Right lobe of liver (tissue), 6 donors: ENCODE measurements around the gene YTHDF1. TPM values are rescaled to one million over a fixed set of nuclear protein-coding genes. Genes with fewer than 3 reads are reported as not detected.

ENCODE experiments used
- ATAC-seq, 4 donors: fragments of 200-7000 bp; cut with Tn5 transposase; one replicate each; pipeline ENCODE4 v1.9.1; 2020; ENCODE audit warnings: mild to moderate bottlenecking in 4 of 4, moderate library complexity in 4 of 4
- DNase-seq, 3 donors: peaks; one replicate each; pipeline ENCODE4 v3.0.0-alpha.2; 2020
- H3K27ac ChIP-seq, 3 donors: fragments of 200-600 bp; one replicate each; pipeline ENCODE4 v1.8.0; 2022
- H3K27me3 ChIP-seq, 2 donors: fragments of 200-600 bp; one replicate each; pipeline ENCODE4 v1.8.0; 2022
- H3K36me3 ChIP-seq, 4 donors: fragments of 200-600 bp; sonication (generic) in 1 of 4; one replicate each; pipeline versions ENCODE4 v1.5.1 to v1.8.0; 2017 to 2022; ENCODE audit warnings: control low read depth in 1 of 4
- H3K4me1 ChIP-seq, 4 donors: fragments of 200-600 bp; sonication (generic) in 1 of 4; one replicate each; pipeline versions ENCODE4 v1.5.1 to v1.8.0; 2017 to 2022; ENCODE audit warnings: control low read depth in 1 of 4
- H3K4me3 ChIP-seq, 3 donors: fragments of 200-600 bp; one replicate each; pipeline ENCODE4 v1.8.0; 2022
- H3K9me3 ChIP-seq, 4 donors: fragments of 200-600 bp; sonication (generic) in 1 of 4; one replicate each; pipeline versions ENCODE4 v1.5.1 to v1.8.0; 2017 to 2022; ENCODE audit warnings: control low read depth in 1 of 4
- CTCF ChIP-seq, 4 donors: fragments of 200-600 bp in 3 of 4; fragments of 450-650 bp in 1 of 4; IDR thresholded peaks; one replicate each; pipeline versions ENCODE4 v1.5.1 to v1.8.0; 2016 to 2022; ENCODE audit warnings: antibody characterized with exemption in 4 of 4, mild to moderate bottlenecking in 2 of 4
- POLR2A ChIP-seq: fragments of 450-650 bp; IDR thresholded peaks from one replicate; pipeline ENCODE4 v1.6.1; 2017; ENCODE audit warnings: antibody characterized with exemption, mild to moderate bottlenecking
- WGBS: methylation state at CpG from one replicate; pipeline ENCODE4 v1.1.6; 2018; ENCODE audit warnings: low coverage, low lambda C conversion rate; ENCODE audit not compliant: insufficient coverage; ENCODE audit errors: missing lambda C conversion rate; 5-methylcytosine and 5-hydroxymethylcytosine counted together
- intact Hi-C, 2 donors: fragments of 100-400 bp; cut with DNase I; formaldehyde crosslinking; loops; one replicate each; pipeline versions ENCODE4 v1.11.2 to v1.14.1; 2022
- total RNA-seq, 6 experiments: library from RNA; depleted of rRNA in 2 of 6; stranded (reverse); fragments of >200 nt in 2 of 6; fragmentation: NEBNext Ultra II Directional in 3 of 6; extraction: Animal tissue kit (Norgen Biotek cat#: 25700) in 3 of 6; gene quantifications; one replicate each; pipeline versions ENCODE4 v1.1.0 to v1.2.4, GENCODE V29; 2016 to 2023
- donor health status: DM: no; HTN: yes; CAD: no.
- donor health status: DM: no; HTN: no; CAD: no.
- donor health status: DM: no; HTN: no; CAD: no.
- donor health status: DM: no; HTN: yes; CAD: no.
- donor health status: DM: no; HTN: yes; CAD: no.

YTHDF1 gene
- total RNA-seq, 6 experiments from 2014 or later = 16.4 to 23.6 (median 21.1) TPM

DNA sequence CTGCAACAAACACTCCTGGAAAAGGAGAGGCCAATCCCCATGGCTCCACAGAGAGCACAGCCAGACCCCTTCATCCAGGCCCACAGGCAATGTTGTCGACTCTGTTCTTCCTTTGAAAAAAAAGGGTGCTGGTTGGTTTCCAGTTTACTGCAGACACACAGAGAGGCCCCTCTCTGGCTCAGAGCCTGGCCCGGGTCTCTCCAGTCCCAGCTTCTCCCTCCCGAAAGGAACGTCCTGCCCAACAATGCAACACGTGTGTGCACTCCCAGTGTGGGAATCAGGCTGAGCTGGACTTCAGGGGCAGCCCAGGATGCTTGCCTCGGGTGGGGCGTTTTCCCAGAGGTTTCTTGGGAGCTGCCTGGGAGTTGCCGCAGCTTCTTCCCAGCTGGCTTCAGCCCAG is 42.9 kb upstream of the YTHDF1 start:
- Histone ChIP-seq H3K36me3 (no peaks in the 10 kb centered on the region), H3K9me3 (no peaks in the 10 kb centered on the region), H3K4me3 (no peak overlapping the region), H3K27ac (no peak overlapping the region), H3K4me1 (no peaks in the 10 kb centered on the region), H3K27me3 (peaks cover 0 to 9% of the 10 kb centered on the region in 2 donors)
- intact Hi-C loops = no loop called here
- WGBS = 82% methylated on average over 3 of the region's 8 CpGs
- ATAC-seq = no peak
- DNase-seq = no peak
- TF ChIP-seq CTCF (IDR thresholded peaks at IDR 0.05) (no peak), POLR2A (no peak)

- H3K9me3 ChIP-seq = no peaks in the 10 kb centered on the region
- TF ChIP-seq POLR2A (no peak), CTCF (IDR thresholded peaks at IDR 0.05) (no peak)
- DNase-seq (no peak), ATAC-seq (no peak)
- 79% methylated on average over 10 of the region's 13 CpGs for WGBS
- peaks cover 0 to 9% of the 10 kb centered on the region in 2 donors for H3K27me3 ChIP-seq
- H3K4me3 ChIP-seq = no peak overlapping the region
- H3K27ac ChIP-seq = no peak overlapping the region
- no peaks in the 10 kb centered on the region for H3K4me1 ChIP-seq
- H3K36me3 ChIP-seq = no peaks in the 10 kb centered on the region
- intact Hi-C loops = no loop called here
These were observed 41.7 kb upstream of the YTHDF1 start for GRCh38 chr20:63257629-63258028.

GRCh38 chr20:63256954-63257353 is 41.0 kb upstream of the YTHDF1 start:
- no peak for ATAC-seq
- intact Hi-C loops = no loop called here
- no peak for DNase-seq
- WGBS = 70% methylated on average over 4 of the region's 4 CpGs
- no peak overlapping the region for H3K27ac ChIP-seq
- TF ChIP-seq CTCF (IDR thresholded peaks at IDR 0.05) = no peak
- no peak for TF ChIP-seq POLR2A
- H3K4me1 ChIP-seq = no peaks in the 10 kb centered on the region
- no peaks in the 10 kb centered on the region for H3K9me3 ChIP-seq
- no peak overlapping the region for H3K4me3 ChIP-seq
- peaks cover 0 to 9% of the 10 kb centered on the region in 2 donors for H3K27me3 ChIP-seq
- H3K36me3 ChIP-seq = no peaks in the 10 kb centered on the region

GRCh38 chr20:63255931-63256704 is 40.2 kb upstream of the YTHDF1 start:
- DNase-seq (no peak), ATAC-seq (no peak)
- Histone ChIP-seq H3K27me3 (peaks cover 0 to 9% of the 10 kb centered on the region in 2 donors), H3K36me3 (no peaks in the 10 kb centered on the region), H3K4me3 (no peak overlapping the region), H3K4me1 (no peaks in the 10 kb centered on the region), H3K27ac (no peak overlapping the region), H3K9me3 (no peaks in the 10 kb centered on the region)
- intact Hi-C loops = no loop called here
- TF ChIP-seq POLR2A = no peak
- 44% methylated on average over 10 of the region's 31 CpGs for WGBS

DNA sequence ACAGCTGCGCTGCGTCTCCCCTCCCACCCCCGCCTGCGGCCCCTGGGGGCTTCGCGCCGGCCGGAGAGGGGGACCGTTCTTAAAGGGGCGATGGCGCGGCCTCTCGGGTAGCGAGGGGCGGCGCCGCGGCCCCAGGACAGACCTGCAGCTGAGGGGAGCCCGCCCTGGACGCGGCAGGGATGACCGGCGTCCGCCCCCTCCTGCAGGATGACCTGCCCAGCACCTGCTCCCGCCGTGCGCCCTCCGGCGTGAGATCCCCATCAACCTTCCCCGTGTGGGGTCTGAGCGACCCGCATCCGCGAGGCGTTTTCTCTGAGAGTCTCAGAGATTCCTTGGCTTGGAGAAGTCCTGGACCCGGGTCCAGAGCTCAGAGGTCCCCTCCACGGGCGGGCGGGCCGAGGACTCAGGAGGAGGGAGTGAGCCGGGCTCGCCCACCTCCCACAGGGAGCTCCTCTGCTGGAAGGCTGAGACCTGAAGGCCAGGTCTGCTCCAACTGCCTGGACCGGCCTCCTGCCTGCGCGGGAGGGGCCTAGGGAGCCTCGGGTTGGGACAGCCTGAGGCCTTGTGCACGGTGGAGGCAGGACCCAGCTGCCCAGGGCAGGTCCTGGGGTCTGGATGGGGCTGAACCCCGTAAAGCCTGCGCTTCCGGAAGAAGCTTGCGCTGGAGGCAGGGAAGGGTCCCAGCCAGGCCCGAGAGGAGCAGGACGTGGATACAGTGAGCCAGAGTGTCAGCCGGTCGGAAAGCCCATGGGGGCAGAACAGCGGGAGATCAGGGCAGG is 38.9 kb upstream of the YTHDF1 start:
- no peaks in the 10 kb centered on the region for H3K36me3 ChIP-seq
- H3K4me1 ChIP-seq = no peaks in the 10 kb centered on the region
- peaks cover 0 to 9% of the 10 kb centered on the region in 2 donors for H3K27me3 ChIP-seq
- no peak overlapping the region for H3K4me3 ChIP-seq
- intact Hi-C loops = no loop called here
- ATAC-seq = no peak
- DNase-seq = no peak
- no peaks in the 10 kb centered on the region for H3K9me3 ChIP-seq
- no peak overlapping the region for H3K27ac ChIP-seq
- 0% methylated on average over 3 of the region's 56 CpGs for WGBS
- TF ChIP-seq CTCF (IDR thresholded peaks at IDR 0.05) (no peak), POLR2A (no peak)
